GM21723 (cell line): Measurements from ENCODE around the gene PICK1.

Source experiments
- ATAC-seq: cut with Tn5 transposase; IDR thresholded peaks from one replicate; pipeline ENCODE4 v1.9.1; 2021; ENCODE audit warnings: mild to moderate bottlenecking, moderate library complexity; ENCODE audit not compliant: unreplicated experiment

PICK1 gene

DNA sequence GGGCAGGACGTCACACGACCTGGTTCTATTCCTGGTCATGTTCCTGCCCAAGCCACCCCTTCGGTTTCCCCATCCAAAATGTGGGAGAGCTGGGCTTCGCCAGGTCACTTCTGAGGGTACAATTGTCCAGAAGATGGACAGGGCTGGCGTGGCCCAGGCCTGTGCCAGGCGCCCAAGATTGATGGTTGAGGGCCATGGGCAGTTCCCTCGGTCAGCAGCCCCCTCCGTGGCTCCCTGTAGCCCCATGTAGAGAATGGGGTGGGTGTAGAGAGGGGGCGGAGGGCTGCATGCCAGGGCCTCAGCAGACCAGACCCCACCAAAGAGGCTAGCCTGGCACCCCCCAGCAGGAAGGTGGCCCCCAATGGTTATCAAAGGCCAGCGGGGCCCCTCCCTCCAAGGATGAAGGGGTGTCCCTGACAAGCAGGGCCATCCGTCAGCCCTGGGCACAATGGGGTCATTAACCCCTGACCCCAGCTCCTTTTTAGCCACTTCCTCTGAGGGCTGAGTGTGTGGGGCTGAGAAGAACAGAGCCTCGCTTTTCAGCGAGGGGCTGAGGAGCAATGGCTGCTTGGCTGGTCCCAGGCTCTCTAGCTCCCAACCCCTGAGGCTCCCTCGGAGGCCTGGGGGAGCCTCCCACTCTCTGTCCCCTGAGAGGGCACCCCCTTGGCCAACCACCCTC lies 11.0 kb upstream of the PICK1 start:
- no peak for ATAC-seq

DNA sequence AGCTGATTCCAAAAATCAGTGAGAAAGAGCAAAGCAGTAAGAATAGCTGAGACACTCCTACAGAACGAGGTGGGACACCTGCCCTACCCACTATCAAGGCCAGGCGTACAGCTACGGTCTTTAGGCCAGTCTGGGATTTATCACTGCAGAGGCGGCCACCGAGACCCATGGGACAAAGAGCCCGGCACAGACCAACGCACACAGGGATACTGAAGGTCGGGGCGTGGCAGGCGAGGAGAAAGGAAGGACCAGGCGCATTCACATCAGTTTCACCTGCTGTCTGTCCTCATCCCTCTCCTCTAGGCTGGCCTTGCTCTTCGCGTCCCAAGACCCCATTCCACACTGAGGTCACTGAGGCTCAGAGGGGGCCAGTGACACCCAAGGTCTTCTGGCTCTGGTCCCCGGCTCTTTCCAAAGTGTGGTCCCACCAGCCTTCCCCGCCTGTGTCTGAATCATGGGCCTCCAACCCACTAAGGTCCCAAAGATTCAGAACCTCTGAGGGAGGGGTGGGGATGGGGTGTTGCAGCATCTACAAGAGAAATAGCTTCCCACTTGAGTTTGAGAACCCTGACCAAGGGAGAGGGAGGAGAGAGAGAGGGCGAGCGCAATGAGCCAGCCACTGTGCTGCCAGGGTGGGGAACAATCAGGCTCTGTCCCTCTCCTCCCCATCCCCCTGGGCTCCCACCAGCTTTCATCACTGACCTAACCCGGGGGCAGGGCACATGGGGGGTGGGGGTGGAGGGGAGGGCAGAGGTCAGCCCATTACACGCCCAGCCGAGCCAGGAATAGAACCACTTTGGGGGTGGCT lies 7.2 kb upstream of the PICK1 start:
- ATAC-seq = no peak

DNA sequence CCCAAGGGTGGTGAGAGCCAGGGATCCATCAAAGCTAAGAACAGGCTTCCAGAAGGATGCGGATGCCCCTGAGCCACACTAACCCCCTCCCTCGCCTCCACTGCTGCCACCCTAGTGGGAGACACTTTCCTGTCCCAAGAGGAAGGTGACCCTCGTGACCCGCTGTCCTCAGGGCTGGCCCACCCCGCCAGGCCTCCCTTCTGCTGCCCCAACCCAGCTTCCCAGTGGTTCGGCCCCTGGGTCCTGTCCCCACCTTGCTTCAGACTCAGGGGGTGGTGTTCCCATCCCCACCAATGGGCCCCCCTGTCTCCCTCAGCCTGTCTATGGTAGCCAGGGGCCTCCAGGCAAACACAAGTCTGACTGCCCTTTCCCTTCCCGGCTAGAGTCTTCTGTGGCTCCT lies 6.5 kb upstream of the PICK1 start:
- ATAC-seq = no peak

DNA sequence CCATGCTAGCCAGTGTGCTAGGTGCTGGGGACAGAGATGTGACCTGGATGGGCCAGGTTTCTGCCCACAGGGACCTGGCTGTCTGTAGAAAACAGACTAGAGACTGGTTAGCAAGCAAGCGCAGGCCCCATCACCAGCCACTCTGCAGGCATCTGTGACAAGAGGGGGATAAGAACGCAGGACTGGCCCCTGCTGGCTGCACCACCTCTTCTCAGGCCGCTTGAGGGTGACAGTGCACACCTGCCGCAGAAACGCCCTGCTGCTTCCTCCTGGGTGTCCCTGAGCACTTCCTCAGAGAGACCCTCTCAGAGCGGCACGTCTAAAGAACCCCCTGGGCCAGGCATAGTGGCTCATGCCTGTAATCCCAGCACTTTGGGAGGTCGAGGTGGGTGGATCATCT lies 5.9 kb upstream of the PICK1 start:
- no peak for ATAC-seq

DNA sequence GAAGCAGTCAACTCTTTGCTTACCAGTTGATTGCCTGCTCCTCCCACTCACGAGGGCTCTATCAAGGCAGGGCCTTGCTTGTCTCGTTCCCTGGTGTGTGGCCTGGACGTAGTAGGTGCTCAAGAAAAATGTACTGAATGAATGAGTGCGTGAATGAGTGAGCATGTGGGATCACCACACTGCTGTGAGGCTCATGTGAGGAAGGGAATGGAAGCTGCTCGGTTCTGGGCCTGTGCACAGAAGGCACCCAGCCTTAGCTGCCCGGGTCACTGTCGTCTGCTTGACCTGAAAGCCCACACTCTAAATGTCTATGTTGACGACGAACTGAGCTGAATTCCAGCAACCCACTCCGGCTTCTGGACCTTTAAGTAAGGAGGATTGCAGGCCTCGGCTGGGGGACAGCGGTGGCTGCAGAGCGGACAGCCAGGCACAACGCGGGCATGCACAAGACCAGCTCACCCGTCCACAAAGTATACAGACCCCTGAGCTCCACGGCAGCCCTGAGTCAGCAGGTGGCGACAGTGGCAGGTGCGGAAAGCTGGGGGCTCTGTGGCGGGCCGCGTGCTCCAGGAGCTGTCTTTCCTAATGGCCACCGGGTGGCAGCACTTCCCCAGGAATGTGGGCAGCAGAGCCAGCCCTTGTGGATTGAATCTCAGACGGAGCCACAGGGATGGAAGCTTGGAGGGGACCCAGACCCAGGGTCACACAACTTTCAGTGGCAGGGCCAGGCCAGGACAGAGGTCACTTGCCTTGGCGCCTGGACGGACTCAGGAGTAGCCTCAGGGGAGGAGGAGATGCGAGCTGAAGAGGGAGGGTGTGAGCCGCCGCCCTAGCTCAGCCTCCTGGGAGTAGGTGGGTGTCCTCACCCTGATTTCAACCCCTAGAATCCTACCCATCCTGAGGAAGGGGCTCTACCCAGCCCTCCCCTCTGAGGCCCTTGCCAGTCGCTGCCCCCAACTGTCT lies 5.0 kb upstream of the PICK1 start:
- ATAC-seq = no peak

DNA sequence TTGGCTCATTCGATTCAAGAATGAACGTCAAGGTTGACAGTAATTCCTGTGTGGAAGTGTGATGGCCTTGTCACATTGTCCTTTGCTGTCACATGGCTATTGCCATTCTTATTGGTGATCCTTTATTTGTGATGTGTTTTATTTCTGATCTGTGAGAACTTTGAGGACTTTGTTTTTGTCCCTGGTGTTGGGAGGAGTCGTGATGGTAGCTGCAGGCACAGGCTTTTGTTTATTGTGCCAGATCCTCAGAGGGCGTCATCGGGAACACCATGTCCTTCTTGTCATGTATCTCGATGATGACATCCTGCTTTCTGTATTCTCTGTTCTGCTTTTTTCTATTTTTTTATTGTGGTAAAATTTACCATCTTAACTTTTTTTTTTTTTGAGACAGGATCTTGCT lies 5.6 kb downstream of the PICK1 start:
- ATAC-seq = no peak

DNA sequence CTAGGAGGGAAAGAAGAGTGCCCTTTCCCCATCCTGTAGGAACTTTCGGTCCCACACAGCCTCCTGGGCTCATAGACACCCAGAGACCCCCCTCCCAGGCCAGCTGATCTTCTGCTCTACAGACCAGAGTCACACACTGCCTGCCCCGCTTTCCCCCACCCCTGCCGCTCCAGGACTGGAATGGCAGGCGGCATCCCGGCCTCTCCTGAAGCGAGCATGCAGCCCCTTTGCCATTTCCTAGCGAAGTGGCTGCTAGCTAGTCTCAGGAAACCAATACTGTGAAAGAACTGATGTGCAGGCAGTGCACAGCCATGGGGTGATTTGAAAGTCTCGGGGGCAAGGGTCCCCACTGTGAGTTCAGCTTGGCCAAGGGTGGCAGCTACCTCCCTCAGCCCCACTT lies 8.3 kb downstream of the PICK1 start:
- no peak for ATAC-seq

DNA sequence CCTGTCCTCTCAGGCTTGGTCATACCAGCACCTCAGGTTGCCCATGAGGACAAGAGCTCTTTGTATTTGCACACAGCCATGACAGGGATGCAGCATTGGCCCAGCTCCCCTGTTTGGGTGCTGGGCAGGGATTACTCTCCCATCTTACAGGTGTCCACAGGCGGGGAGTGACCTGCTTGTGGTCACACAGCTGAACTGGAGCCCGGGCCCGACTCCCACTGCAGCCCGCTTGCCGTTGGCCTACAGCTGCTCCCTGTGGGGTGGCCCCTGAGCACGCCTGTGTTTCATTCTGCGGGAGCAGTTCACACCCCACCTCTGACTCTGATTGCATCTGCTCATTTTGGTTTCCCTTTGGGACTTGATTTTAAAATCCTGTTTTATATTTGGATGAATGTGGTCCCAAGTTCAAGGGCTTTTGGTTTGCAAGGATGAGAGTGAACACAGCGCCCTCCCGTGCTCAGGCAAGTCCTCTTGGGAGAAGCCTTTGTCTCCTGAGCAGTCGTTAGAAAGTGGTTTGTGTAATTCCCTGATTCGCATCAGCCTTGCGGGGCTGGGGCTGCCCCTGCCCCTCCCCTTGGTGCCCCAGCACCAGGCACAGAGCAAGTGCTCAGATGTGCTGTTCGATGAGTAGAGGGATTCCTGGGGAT lies 9.3 kb downstream of the PICK1 start:
- ATAC-seq = no peak

DNA sequence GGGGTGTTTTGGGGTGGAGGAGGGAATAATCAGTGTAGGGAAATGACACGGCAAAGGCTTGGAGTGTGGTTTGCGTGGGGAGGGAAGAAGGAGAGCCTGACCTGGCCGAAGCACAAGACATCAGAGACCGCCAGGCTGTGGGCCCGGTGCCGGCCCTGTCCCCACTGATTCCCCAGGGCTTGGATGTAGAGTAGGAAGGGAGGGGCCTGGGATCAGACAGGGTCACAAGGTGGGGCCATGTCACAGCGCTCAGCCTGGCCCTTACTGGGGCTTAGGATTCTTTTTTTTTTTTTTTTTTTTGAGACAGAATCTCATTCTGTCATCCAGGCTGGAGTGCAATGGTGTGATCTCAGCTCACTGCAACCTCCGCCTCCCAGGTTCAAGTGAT lies 9.8 kb downstream of the PICK1 start:
- no peak for ATAC-seq

DNA sequence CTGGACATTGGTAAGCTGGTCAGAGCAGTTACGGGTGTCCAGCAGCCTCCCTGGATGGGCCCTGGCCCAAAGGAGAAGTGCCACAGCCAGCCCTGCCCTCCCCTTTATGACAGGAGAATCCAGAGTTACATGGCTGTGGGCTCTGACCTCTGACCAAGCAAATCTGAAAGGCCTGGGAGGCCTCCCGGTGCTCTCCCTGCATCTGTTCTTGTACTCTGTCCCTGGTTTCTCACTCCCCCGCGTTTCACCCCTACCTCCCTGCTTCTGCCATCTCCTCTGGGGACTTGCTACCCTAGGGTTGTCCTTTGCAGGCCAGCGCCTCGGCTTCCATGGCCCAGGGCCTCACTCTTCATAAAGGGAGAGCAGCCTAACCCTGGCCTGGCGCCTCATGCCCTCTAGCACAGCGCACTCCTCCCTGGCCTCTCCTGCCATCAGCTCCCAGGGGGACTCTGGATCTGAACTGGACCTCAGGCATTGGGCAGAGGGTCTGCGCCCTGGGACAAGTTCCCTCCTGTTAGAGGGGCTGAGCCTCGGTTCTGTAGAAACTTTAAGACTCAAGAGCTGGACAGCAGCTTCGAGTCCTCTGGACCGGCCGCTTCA lies 10.7 kb downstream of the PICK1 start:
- no peak for ATAC-seq

DNA sequence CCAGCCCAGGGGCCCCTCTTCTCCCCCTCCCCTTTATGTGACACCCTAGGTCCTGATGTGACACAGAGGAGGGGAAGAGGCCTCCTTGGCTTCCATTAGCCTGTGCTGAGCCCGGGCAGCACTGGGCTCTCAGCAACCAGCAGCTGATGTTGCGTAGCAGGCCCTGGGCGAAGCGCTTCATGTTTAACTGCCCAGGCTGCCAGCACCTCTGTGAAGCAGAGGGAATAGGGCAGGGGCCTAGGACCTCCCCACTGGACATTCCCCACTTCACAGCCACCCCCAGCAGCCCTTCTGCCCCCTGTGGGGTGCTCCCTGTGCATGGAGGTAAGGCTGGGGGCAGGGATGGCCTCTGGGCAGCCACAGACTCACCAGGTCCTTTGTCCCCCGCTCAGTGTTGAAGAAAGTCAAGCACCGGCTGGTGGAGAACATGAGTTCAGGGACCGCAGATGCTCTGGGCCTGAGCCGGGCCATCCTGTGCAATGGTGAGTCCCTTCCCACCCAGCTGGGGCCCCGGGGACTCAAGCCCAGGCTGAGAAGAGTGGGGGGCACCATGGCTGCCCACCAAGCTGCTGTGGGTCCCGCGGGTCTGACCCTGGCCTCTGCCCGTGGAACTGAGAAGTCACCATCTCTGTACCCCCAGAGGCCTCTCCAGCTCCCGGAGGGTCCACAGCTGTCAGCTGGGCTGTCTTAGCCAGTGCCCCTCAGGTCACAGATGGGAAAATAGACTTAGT lies 11.6 kb downstream of the PICK1 start:
- no peak for ATAC-seq

DNA sequence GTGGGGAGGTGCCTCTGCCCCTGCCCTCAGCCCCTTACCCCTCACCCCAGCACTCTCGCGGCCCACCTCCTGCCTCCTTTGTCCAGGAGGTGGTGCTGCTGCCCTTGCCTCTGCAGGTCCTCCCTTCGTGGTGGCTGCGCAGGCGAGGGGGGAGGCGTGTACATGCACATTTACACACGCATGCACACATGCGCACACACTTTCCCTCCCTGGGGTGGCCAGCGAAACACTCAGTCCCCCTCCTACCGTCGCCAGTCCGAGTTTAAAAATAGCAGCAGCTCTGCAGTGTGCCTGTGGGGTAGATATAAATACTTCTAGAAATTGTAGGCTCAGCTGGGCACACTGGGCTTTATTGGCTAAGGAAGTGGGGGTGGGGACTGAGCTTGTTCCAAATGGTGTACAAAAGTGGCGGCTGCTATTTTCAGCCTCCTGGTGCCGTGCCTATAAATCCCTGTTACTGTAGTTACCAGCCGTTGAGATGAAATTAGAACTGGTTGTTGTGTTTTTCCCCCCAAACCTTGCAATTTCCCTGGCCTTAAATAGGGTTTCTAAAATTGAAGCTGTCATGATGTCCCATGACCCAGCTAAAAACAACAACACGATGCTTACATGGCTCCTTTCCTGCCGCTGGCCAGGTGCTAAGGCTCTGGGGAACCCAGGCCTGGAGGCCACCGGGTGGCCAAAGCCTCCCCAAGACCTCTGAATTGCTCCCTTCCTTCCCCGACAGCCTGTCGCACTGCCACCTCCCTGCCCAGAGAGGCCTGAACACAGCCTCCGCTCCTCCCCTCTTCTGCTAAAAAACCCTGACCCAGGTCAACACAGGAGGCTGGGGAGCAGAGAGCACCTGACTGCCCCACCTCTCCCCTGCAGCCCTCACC lies 12.4 kb downstream of the PICK1 start:
- ATAC-seq = no peak

DNA sequence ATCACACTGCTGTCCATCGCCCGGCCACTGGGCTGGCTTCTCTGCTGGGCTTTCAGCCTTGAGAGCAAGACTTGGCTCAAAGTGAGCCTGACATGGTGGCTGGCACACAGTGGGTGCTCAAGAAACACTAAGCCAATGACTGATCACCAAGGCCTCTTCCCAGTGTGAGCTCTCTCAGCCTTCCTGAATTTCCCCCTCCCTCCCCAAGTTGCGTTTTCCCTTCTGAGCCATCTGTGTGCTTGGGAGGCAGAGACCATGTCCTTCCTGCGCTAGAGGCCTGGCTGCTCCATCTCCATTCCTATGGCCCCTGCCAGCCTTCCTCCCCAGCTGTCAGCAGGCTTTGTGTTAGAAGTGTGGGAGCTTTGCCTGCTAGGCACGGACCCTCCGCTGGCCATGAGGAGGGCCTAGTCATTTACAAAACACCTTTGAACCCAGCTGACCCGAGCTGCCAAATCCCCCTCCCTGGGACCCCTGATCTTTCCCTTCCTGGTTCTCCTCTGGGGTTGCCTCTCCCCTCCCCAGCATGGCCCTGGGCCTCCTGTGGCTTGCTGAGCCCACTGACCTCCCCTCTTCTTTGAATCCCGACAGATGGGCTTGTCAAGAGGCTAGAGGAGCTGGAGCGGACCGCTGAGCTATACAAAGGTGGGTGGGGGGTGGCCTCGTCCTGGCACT lies 13.2 kb downstream of the PICK1 start:
- no peak for ATAC-seq

DNA sequence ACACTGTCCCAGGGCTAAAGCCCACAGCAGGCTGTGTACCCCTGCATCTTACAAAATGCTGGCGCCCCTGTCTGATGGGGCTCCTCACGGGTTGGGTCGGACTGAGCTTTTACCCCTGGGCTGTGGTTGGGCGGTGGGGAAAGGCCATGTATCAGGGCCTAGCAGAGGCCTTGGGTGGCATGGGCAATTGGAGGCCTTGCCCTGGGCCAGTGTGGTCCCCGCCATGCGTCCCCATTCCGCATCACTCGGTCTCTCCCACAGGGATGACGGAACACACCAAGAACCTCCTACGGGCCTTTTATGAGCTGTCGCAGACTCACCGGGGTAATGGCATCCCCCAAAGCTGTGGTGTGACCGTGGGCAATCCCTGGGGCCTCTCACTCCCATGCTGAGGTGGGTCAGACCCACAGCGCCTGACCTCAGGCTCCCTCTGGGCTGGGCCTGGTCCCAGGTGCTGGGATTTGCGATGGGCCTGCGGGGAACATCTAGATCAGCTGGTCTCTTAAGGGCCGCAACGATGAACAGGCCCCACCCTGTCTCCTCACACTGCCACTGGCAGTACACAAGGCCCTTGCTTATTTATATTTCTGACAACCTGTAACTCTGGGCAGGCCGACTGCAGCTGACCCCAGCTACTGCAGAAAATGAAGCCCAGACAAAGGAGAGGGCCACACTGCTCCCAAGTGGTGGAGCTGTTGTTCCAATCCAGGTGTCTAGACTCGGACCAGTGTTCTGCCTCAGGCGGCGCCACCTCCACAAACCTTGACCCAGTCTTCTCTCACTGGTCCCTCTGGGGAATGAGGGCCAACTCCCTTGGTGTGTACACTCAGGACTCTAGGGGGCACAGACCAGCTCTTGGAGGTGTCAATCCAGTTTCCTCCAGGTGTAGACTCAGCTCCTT lies 14.5 kb downstream of the PICK1 start:
- ATAC-seq = no peak

DNA sequence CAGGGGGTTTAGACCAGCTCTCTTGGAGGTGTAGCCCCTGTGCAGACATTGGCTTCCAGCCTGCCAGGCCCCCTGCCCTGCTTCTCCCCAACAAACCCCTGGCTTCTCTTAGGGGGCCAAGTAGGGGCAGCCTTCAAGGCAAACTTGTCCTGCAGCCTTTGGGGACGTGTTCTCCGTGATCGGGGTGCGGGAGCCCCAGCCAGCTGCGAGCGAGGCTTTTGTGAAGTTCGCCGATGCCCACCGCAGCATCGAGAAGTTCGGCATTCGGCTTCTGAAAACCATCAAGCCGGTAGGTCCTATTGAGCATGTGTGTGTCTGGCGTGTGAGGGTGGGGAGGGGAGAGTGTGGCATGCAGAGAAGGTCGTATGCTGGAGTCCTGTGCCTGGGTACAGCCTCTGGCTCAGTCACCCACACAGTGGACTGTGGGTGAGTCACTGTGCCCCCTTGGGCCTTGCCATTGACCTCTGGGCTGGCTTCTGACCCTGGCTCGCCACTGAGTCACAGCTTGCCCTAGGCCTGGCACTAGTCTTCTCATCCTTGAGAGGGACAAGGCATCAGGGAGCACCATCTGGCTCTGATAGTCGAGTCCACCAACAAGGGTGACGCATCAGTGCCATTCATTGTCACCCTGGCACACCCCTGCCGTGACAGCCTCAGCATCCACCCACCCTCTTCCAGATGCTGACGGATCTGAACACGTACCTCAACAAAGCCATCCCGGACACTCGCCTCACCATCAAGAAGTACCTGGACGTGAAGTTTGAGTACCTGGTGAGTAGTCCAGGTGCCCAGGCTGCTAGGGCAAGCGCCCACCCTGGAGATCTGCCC lies 15.3 kb downstream of the PICK1 start:
- ATAC-seq = no peak
